Measurements from ENCODE around the gene COX14. TPM values are rescaled to one million over a fixed set of nuclear protein-coding genes. Genes with fewer than 3 reads are reported as not detected.

Gene COX14
- total and polyA plus RNA-seq, 10 of the 15 experiments (the other 5 are each of a cell fraction or from before 2014, with no cell fraction given), result 44.6 to 361 (median 120) TPM

DNA sequence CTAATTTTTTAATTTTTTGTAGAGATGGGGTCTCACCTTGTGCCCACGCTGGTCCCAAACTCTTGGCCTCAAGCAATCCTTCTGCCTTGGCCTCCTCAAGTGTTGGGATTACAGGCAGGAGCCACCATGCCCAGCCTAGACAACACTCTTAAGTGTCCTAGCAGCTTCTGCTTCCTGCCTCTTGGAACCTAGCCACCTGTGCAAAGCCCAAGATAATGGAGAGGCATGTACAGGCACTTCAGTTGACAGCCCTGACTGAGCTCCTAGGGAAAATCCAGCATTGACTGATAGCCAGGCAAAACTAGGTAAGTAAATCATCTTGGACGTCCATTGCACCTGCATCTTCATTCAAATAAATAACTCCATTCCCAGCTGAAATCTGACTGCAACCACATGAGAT is 15.5 kb downstream of the COX14 start (continued):
- TF ChIP-seq YBX1 (IDR thresholded peaks at IDR 0.05), result no peak
- TF ChIP-seq, protein P1, sequence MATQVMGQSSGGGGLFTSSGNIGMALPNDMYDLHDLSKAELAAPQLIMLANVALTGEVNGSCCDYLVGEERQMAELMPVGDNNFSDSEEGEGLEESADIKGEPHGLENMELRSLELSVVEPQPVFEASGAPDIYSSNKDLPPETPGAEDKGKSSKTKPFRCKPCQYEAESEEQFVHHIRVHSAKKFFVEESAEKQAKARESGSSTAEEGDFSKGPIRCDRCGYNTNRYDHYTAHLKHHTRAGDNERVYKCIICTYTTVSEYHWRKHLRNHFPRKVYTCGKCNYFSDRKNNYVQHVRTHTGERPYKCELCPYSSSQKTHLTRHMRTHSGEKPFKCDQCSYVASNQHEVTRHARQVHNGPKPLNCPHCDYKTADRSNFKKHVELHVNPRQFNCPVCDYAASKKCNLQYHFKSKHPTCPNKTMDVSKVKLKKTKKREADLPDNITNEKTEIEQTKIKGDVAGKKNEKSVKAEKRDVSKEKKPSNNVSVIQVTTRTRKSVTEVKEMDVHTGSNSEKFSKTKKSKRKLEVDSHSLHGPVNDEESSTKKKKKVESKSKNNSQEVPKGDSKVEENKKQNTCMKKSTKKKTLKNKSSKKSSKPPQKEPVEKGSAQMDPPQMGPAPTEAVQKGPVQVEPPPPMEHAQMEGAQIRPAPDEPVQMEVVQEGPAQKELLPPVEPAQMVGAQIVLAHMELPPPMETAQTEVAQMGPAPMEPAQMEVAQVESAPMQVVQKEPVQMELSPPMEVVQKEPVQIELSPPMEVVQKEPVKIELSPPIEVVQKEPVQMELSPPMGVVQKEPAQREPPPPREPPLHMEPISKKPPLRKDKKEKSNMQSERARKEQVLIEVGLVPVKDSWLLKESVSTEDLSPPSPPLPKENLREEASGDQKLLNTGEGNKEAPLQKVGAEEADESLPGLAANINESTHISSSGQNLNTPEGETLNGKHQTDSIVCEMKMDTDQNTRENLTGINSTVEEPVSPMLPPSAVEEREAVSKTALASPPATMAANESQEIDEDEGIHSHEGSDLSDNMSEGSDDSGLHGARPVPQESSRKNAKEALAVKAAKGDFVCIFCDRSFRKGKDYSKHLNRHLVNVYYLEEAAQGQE (IDR thresholded peaks at IDR 0.05; ENCODE audit: low read depth, low read length), result no peak

DNA sequence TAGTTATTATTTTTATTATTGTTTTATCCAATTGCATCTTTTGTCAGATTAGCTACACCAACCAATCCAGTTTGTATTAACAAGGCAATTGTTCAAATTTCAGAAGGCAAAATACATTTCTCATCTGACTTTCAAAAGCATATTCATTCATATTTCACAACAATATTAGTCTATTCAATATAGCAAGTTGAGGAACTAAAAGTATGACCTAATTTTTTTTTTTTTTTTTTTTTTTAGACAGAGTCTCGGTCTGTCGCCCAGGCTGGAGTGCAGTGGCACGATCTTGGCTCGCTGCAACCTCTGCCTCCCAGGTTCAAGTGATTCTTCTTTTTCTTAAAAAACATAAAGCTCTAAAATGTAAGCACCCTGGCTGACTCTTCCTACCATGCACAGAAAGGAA is 17.3 kb downstream of the COX14 start:
- H4K20me1 ChIP-seq (ENCODE audit: control insufficient read depth, insufficient read depth), result no peaks in the 10 kb centered on the region
- no peaks in the 10 kb centered on the region for H3K9me3 ChIP-seq (replicated peaks; ENCODE audit: control insufficient read depth, insufficient read depth, low read length)
- BruUV-seq (replicated peaks), result no TSS peak
- no peak overlapping the region for H3K9ac ChIP-seq (ENCODE audit: control insufficient read depth, insufficient read depth, low read length)
- H3K4me2 ChIP-seq (ENCODE audit: control insufficient read depth, insufficient read depth), result no peak overlapping the region
- H3K4me3 ChIP-seq, result no peak overlapping the region
- POLR2A ChIA-PET, result interaction anchor here (0.6 to 3.7 kb wide), 4 partner anchors 12 to 432 kb away, joined by 3 to 15 read pairs (median 6); partner anchors contain the start of gene COX14
- FAIRE-seq (no peak), DNase-seq (ENCODE audit: low read depth, low spot score) (no peak), ATAC-seq (peak; percentile 18; the same call in 1 of the 3 replicates)
- peaks cover 11 to 30% of the 10 kb centered on the region in 2 experiments for H3K36me3 ChIP-seq (ENCODE audit: control insufficient read depth in 2 of 2, insufficient read depth in 2 of 2, low read length in 1 of 2)
- no peaks in the 10 kb centered on the region for H3K79me2 ChIP-seq (ENCODE audit: control insufficient read depth, insufficient read depth, low read length)
- RAD21 ChIA-PET (ENCODE audit: unreplicated experiment), result interaction anchor here (0.8 to 1.4 kb wide), 3 partner anchors 44 to 62 kb away, joined by 3 to 7 read pairs (median 3); no protein-coding TSS in a partner anchor
- H3K4me1 ChIP-seq (ENCODE audit: control insufficient read depth, insufficient read depth, low read length), result peaks cover 8% of the 10 kb centered on the region; the same call in 1 of the 2 replicates
- intact Hi-C loops (cut with micrococcal nuclease; ENCODE audit: unreplicated experiment) (loop anchor here (5.0 kb wide), 1 partner anchor 33 kb away; no protein-coding TSS in a partner anchor), in situ Hi-C loops (cut with MboI) (no loop called here)
- WGBS (ENCODE audit: insufficient coverage, insufficient replicate concordance, low lambda C conversion rate, missing lambda C conversion rate), result 74% methylated on average over 4 of the region's 4 CpGs
- no peak overlapping the region for H2AFZ ChIP-seq (ENCODE audit: control insufficient read depth, low read depth, low read length)
- CTCF ChIA-PET, result interaction anchor here (0.7 to 11.1 kb wide), 7 partner anchors 10 to 185 kb away, joined by 3 to 89 read pairs (median 4); partner anchors contain the start of genes CERS5, COX14 and SMARCD1
- SMC1A ChIA-PET (ENCODE audit: uncharacterized antibody, unreplicated experiment), result interaction anchor here (0.5 to 3.1 kb wide), 8 partner anchors 9 to 1610 kb away, joined by 3 to 16 read pairs (median 4); partner anchors contain the start of genes COX14 and SMARCD1
- H3K27me3 ChIP-seq (replicated peaks in 1 of 2; ENCODE audit: control insufficient read depth in 2 of 2, insufficient read depth in 2 of 2, low read length in 1 of 2), result no peaks in the 10 kb centered on the region
- no peak overlapping the region for H3K27ac ChIP-seq (ENCODE audit: control insufficient read depth, insufficient read depth)
- TF ChIP-seq SPI1 (IDR thresholded peaks at IDR 0.05; ENCODE audit: borderline replicate concordance, insufficient read depth, low read depth, low read length) (no peak), ZNF217 (IDR thresholded peaks at IDR 0.05) (no peak), ZZZ3 (IDR thresholded peaks at IDR 0.05; ENCODE audit: control insufficient read depth, insufficient read length, low read depth) (no peak), ZNF207 (IDR thresholded peaks at IDR 0.05; ENCODE audit: borderline replicate concordance) (no peak), MYB (IDR thresholded peaks at IDR 0.05; ENCODE audit: borderline replicate concordance, low read depth, low read length) (no peak), EP300 (IDR thresholded peaks at IDR 0.05; ENCODE audit: borderline replicate concordance in 1 of 2, control insufficient read depth in 1 of 2, low read depth in 2 of 2, low read length in 2 of 2) (no peak), RUNX3 (IDR thresholded peaks at IDR 0.05; ENCODE audit: low read length) (no peak), ATF7 (IDR thresholded peaks at IDR 0.05; ENCODE audit: low read depth) (peak; percentile 56; the same call in 1 of the 2 replicates)
- TF ChIP-seq, protein P2, sequence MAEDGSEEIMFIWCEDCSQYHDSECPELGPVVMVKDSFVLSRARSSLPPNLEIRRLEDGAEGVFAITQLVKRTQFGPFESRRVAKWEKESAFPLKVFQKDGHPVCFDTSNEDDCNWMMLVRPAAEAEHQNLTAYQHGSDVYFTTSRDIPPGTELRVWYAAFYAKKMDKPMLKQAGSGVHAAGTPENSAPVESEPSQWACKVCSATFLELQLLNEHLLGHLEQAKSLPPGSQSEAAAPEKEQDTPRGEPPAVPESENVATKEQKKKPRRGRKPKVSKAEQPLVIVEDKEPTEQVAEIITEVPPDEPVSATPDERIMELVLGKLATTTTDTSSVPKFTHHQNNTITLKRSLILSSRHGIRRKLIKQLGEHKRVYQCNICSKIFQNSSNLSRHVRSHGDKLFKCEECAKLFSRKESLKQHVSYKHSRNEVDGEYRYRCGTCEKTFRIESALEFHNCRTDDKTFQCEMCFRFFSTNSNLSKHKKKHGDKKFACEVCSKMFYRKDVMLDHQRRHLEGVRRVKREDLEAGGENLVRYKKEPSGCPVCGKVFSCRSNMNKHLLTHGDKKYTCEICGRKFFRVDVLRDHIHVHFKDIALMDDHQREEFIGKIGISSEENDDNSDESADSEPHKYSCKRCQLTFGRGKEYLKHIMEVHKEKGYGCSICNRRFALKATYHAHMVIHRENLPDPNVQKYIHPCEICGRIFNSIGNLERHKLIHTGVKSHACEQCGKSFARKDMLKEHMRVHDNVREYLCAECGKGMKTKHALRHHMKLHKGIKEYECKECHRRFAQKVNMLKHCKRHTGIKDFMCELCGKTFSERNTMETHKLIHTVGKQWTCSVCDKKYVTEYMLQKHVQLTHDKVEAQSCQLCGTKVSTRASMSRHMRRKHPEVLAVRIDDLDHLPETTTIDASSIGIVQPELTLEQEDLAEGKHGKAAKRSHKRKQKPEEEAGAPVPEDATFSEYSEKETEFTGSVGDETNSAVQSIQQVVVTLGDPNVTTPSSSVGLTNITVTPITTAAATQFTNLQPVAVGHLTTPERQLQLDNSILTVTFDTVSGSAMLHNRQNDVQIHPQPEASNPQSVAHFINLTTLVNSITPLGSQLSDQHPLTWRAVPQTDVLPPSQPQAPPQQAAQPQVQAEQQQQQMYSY (CRISPR knock-in tag; IDR thresholded peaks at IDR 0.05), result no peak
